ENCODE data around the gene SEMA3G. TPM values are rescaled to one million over a fixed set of nuclear protein-coding genes. Genes with fewer than 3 reads are reported as not detected.

The SEMA3G gene
- total RNA-seq, 3 donors from 2014 or later, result 2.7 to 10.2 (median 3.1) TPM

GRCh38 chr3:52399131-52399530 is 45.8 kb downstream of the SEMA3G start:
- ATAC-seq (no peak), DNase-seq (peak in 2 of 3 donors; percentile 18 to 35)
- intact Hi-C loops (cut with DNase I, micrococcal nuclease), result no loop called here
- Histone ChIP-seq H3K4me1 (ENCODE audit: low read depth) (peaks cover 7% of the 10 kb centered on the region), H3K36me3 (ENCODE audit: low read depth) (peaks cover 18% of the 10 kb centered on the region), H3K4me3 (no peak overlapping the region), H3K9me3 (no peaks in the 10 kb centered on the region)
- TF ChIP-seq CTCF (IDR thresholded peaks at IDR 0.05), result no peak

GRCh38 chr3:52398670-52399081 is 46.2 kb downstream of the SEMA3G start:
- no peak for TF ChIP-seq CTCF (IDR thresholded peaks at IDR 0.05)
- Histone ChIP-seq H3K36me3 (ENCODE audit: low read depth) (peaks cover 18% of the 10 kb centered on the region), H3K4me3 (no peak overlapping the region), H3K4me1 (ENCODE audit: low read depth) (peaks cover 7% of the 10 kb centered on the region), H3K9me3 (no peaks in the 10 kb centered on the region)
- DNase-seq, result peak in 2 of 3 donors; percentile 7 to 13
- no peak for ATAC-seq
- intact Hi-C loops (cut with DNase I, micrococcal nuclease), result no loop called here

GRCh38 chr3:52397676-52398399 is 47.1 kb downstream of the SEMA3G start:
- H3K36me3 ChIP-seq (ENCODE audit: low read depth), result peaks cover 9% of the 10 kb centered on the region
- H3K9me3 ChIP-seq, result no peaks in the 10 kb centered on the region
- no peak overlapping the region for H3K4me3 ChIP-seq
- DNase-seq, result peak in 2 of 3 donors; percentile 20 to 25
- intact Hi-C loops (cut with DNase I, micrococcal nuclease), result no loop called here
- no peak for ATAC-seq
- peaks cover 7% of the 10 kb centered on the region for H3K4me1 ChIP-seq (ENCODE audit: low read depth)
- no peak for TF ChIP-seq CTCF (IDR thresholded peaks at IDR 0.05)

GRCh38 chr3:52396907-52397591 is 47.9 kb downstream of the SEMA3G start:
- TF ChIP-seq CTCF (IDR thresholded peaks at IDR 0.05), result no peak
- H3K9me3 ChIP-seq, result no peaks in the 10 kb centered on the region
- no peak for ATAC-seq
- no peak overlapping the region for H3K4me3 ChIP-seq
- intact Hi-C loops (cut with DNase I, micrococcal nuclease), result no loop called here
- peaks cover 7% of the 10 kb centered on the region for H3K4me1 ChIP-seq (ENCODE audit: low read depth)
- DNase-seq, result peak in 2 of 3 donors; percentile 3 to 12
- H3K36me3 ChIP-seq (ENCODE audit: low read depth), result peaks cover 5% of the 10 kb centered on the region

- ATAC-seq (no peak), DNase-seq (peak in 2 of 3 donors; percentile 14 to 34)
- H3K9me3 ChIP-seq, result no peaks in the 10 kb centered on the region
- no peak for TF ChIP-seq CTCF (IDR thresholded peaks at IDR 0.05)
- no peak overlapping the region for H3K4me3 ChIP-seq
- no peaks in the 10 kb centered on the region for H3K36me3 ChIP-seq (ENCODE audit: low read depth)
- H3K4me1 ChIP-seq (ENCODE audit: low read depth), result peaks cover 7% of the 10 kb centered on the region
- intact Hi-C loops (cut with DNase I, micrococcal nuclease), result no loop called here
Measured at GRCh38 chr3:52396011-52396906, 48.6 kb downstream of the SEMA3G start.
